ENCODE measurements around the gene HMGA1. TPM values are rescaled to one million over a fixed set of nuclear protein-coding genes. Genes with fewer than 3 reads are reported as not detected.
A peak's percentile ranks its signal among the peaks of the same experiment; 100 is the strongest.

HMGA1 gene
- total and polyA plus RNA-seq, 2 of the 13 experiments (the other 11 are each of a cell fraction or from before 2014, with no cell fraction given): 117 to 145 TPM

- Histone ChIP-seq H3K4me3 (replicated peaks in 1 of 3; ENCODE audit: insufficient read depth in 1 of 3, low read depth in 2 of 3, low read length in 3 of 3) (no peak overlapping the region), H3K9me3 (ENCODE audit: low read length) (no peaks in the 10 kb centered on the region), H2AFZ (ENCODE audit: low read length) (no peak overlapping the region), H4K20me1 (ENCODE audit: insufficient read depth, low read length) (no peaks in the 10 kb centered on the region), H3K9ac (ENCODE audit: insufficient read depth, low read depth, low read length) (no peak overlapping the region), H3K27me3 (ENCODE audit: control insufficient read depth in 1 of 2, insufficient read depth in 2 of 2, low read length in 2 of 2) (no peaks in the 10 kb centered on the region), H3K79me2 (ENCODE audit: insufficient read depth, low read length) (no peaks in the 10 kb centered on the region), H3K4me1 (ENCODE audit: insufficient read depth, low read length) (no peaks in the 10 kb centered on the region), H3K27ac (ENCODE audit: extremely low read length, insufficient read depth, low read length) (no peak overlapping the region), H3K36me3 (replicated peaks in 1 of 2; ENCODE audit: control insufficient read depth in 1 of 2, insufficient read depth in 2 of 2, low read length in 2 of 2) (peaks cover 17 to 38% of the 10 kb centered on the region in 2 experiments; a peak in 4 of 5 replicates), H3K4me2 (ENCODE audit: low read depth, low read length) (no peak overlapping the region)
- ChIA-PET CTCF (ENCODE audit: low intra/inter-chr PET ratio, low total read pairs) (no interaction called here), POLR2A (no interaction called here)
- BruUV-seq (replicated peaks): no TSS peak
- ATAC-seq: no peak
- FAIRE-seq: no peak
- intact Hi-C loops (cut with micrococcal nuclease; ENCODE audit: unreplicated experiment): no loop called here
- 98% methylated on average over 2 of the region's 4 CpGs for WGBS (ENCODE audit: low lambda C conversion rate)
- TF ChIP-seq ZNF564 (CRISPR knock-in tag; IDR thresholded peaks at IDR 0.05): peak; percentile 93
- TF ChIP-seq ZNF782 (CRISPR knock-in tag; IDR thresholded peaks at IDR 0.05; ENCODE audit: borderline replicate concordance): no peak
- DNase-seq (ENCODE audit: low spot score): no peak
- in situ Hi-C loops (cut with HindIII; ENCODE audit: extremely low pct_ligation_motif_present, low pct_unique_long_range_greater_than_20kb): no loop called here
These were observed 48.1 kb downstream of the HMGA1 start for GRCh38 chr6:34284563-34285447.

DNA sequence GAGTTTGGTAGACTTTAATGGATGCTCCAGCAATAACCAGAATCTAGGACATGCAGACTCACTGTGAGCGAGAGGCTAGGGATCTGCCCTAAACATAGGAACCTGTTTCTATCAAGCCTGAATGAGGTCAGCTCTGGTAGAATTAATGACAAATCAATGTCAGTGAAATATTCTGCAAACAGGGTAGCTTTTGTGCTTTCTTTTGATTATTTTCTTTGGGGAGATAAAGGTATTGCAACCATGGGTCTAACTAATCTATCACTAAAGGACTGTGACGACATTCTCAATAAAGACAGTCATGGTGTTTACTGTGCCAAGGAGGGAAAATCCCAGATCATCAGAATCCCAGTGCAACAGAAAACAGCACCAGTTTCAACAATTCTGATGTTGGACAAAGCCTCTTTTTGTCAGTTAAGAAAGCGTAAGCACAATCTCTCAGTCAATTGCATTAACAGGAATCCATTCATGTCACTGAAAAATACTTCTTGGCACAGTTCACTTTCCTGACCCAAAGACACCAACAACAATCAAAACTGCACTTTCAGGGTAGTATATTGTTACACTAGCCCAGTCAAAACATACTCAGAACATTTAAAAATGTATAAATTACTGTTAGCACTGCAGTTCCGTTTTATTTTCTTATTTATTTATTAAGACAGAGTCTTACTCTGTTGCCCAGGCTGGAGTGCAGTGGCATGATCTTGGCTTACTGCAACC lies 48.9 kb downstream of the HMGA1 start:
- in situ Hi-C loops (cut with HindIII; ENCODE audit: extremely low pct_ligation_motif_present, low pct_unique_long_range_greater_than_20kb) (no loop called here), intact Hi-C loops (cut with micrococcal nuclease; ENCODE audit: unreplicated experiment) (no loop called here)
- Histone ChIP-seq H4K20me1 (ENCODE audit: insufficient read depth, low read length) (no peaks in the 10 kb centered on the region), H2AFZ (ENCODE audit: low read length) (no peak overlapping the region), H3K9ac (ENCODE audit: insufficient read depth, low read depth, low read length) (no peak overlapping the region), H3K4me3 (replicated peaks in 1 of 3; ENCODE audit: insufficient read depth in 1 of 3, low read depth in 2 of 3, low read length in 3 of 3) (no peak overlapping the region), H3K9me3 (ENCODE audit: low read length) (no peaks in the 10 kb centered on the region), H3K4me1 (ENCODE audit: insufficient read depth, low read length) (no peaks in the 10 kb centered on the region), H3K27ac (ENCODE audit: extremely low read length, insufficient read depth, low read length) (no peak overlapping the region), H3K36me3 (replicated peaks in 1 of 2; ENCODE audit: control insufficient read depth in 1 of 2, insufficient read depth in 2 of 2, low read length in 2 of 2) (peaks cover 17 to 38% of the 10 kb centered on the region in 2 experiments; a peak in 4 of 5 replicates), H3K79me2 (ENCODE audit: insufficient read depth, low read length) (no peaks in the 10 kb centered on the region), H3K27me3 (ENCODE audit: control insufficient read depth in 1 of 2, insufficient read depth in 2 of 2, low read length in 2 of 2) (no peaks in the 10 kb centered on the region), H3K4me2 (ENCODE audit: low read depth, low read length) (no peak overlapping the region)
- ChIA-PET CTCF (ENCODE audit: low intra/inter-chr PET ratio, low total read pairs) (no interaction called here), POLR2A (no interaction called here)
- TF ChIP-seq JUNB (CRISPR knock-in tag; IDR thresholded peaks at IDR 0.05; ENCODE audit: borderline replicate concordance) (no peak), PRPF4 (IDR thresholded peaks at IDR 0.05; ENCODE audit: low read depth, low read length, poor library complexity, severe bottlenecking) (no peak), ZNF430 (CRISPR knock-in tag; IDR thresholded peaks at IDR 0.05) (no peak), SIN3A (IDR thresholded peaks at IDR 0.05; ENCODE audit: borderline replicate concordance, low read depth, low read length) (no peak), ZNF263 (CRISPR knock-in tag; IDR thresholded peaks at IDR 0.05) (no peak), KLF13 (CRISPR knock-in tag; IDR thresholded peaks at IDR 0.05) (no peak)
- TF ChIP-seq, protein P1, sequence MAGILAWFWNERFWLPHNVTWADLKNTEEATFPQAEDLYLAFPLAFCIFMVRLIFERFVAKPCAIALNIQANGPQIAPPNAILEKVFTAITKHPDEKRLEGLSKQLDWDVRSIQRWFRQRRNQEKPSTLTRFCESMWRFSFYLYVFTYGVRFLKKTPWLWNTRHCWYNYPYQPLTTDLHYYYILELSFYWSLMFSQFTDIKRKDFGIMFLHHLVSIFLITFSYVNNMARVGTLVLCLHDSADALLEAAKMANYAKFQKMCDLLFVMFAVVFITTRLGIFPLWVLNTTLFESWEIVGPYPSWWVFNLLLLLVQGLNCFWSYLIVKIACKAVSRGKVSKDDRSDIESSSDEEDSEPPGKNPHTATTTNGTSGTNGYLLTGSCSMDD (CRISPR knock-in tag; IDR thresholded peaks at IDR 0.05): no peak
- TF ChIP-seq, protein P2, sequence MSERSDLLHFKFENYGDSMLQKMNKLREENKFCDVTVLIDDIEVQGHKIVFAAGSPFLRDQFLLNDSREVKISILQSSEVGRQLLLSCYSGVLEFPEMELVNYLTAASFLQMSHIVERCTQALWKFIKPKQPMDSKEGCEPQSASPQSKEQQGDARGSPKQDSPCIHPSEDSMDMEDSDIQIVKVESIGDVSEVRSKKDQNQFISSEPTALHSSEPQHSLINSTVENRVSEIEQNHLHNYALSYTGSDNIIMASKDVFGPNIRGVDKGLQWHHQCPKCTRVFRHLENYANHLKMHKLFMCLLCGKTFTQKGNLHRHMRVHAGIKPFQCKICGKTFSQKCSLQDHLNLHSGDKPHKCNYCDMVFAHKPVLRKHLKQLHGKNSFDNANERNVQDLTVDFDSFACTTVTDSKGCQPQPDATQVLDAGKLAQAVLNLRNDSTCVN (CRISPR knock-in tag; IDR thresholded peaks at IDR 0.05; ENCODE audit: borderline replicate concordance): no peak
- ATAC-seq (no peak), DNase-seq (ENCODE audit: low spot score) (no peak), FAIRE-seq (no peak)
- BruUV-seq (replicated peaks): TSS peak; percentile 17
- 90% methylated on average over 4 of the region's 4 CpGs for WGBS (ENCODE audit: low lambda C conversion rate)

Data from HepG2 (cell line).